Prostate gland (tissue), 2 donors: ENCODE data around the gene PLXDC1. TPM values are rescaled to one million over a fixed set of nuclear protein-coding genes. Genes with fewer than 3 reads are reported as not detected.
A peak's percentile ranks its signal among the peaks of the same experiment; 100 is the strongest.

Source experiments
- DNase-seq: peaks from one replicate; pipeline ENCODE4 v3.0.0-alpha.2; 2019; ENCODE audit warnings: low spot score
- H3K27ac ChIP-seq, 2 donors: fragments of 200-600 bp; sonication (generic); 2 replicates each; pipeline ENCODE4 v1.5.1; 2017 to 2019
- H3K27me3 ChIP-seq: fragments of 200-600 bp; sonication (generic); replicated peaks from 2 replicates; pipeline ENCODE4 v1.5.1; 2019; ENCODE audit not compliant: insufficient read depth
- H3K36me3 ChIP-seq, 2 donors: fragments of 200-600 bp; sonication (generic); 1 replicate in 1 of 2; 2 replicates in 1 of 2; pipeline versions ENCODE4 v1.5.1 to v1.8.1; 2017 to 2019
- H3K4me1 ChIP-seq: fragments of 200-600 bp; sonication (generic); replicated peaks from 2 replicates; pipeline ENCODE4 v1.5.1; 2019
- H3K4me3 ChIP-seq, 2 donors: fragments of 200-600 bp; sonication (generic); 2 replicates each; pipeline ENCODE4 v1.5.1; 2017 to 2019
- H3K9me3 ChIP-seq: fragments of 200-600 bp; sonication (generic); 2 replicates; pipeline ENCODE4 v1.5.1; 2017
- CTCF ChIP-seq, 4 experiments: fragments of 200-600 bp in 2 of 4; fragments of 450-650 bp in 2 of 4; sonication (generic) in 2 of 4; IDR thresholded peaks; 1 replicate in 3 of 4; 2 replicates in 1 of 4; pipeline ENCODE4 v1.5.1; 2016 to 2019; ENCODE audit warnings: antibody characterized with exemption in 4 of 4, mild to moderate bottlenecking in 2 of 4, moderate library complexity in 2 of 4
- POLR2A ChIP-seq: fragments of 450-650 bp; IDR thresholded peaks from one replicate; pipeline ENCODE4 v1.6.1; 2016; ENCODE audit warnings: antibody characterized with exemption, mild to moderate bottlenecking
- POLR2AphosphoS5 ChIP-seq: sonication (generic); formaldehyde crosslinking; IDR thresholded peaks from one replicate; pipeline ENCODE4 v1.6.1; 2017; ENCODE audit warnings: antibody characterized with exemption
- WGBS: methylation state at CpG from one replicate; pipeline ENCODE4 v1.1.5; 2018; 5-methylcytosine and 5-hydroxymethylcytosine counted together
- intact Hi-C: fragments of 100-400 bp; cut with DNase I; formaldehyde crosslinking; loops from one replicate; pipeline ENCODE4 v1.14.2; 2022
- total RNA-seq, 2 donors: library from RNA; depleted of rRNA; stranded (reverse); fragments of >200 nt; gene quantifications; one replicate each; pipeline ENCODE4 v1.1.0, GENCODE V29; 2016

Gene PLXDC1
- total RNA-seq, 2 donors from 2014 or later, result 3.9 to 5.4 TPM

- H3K27ac ChIP-seq, result no peak overlapping the region
- no peak for DNase-seq
- TF ChIP-seq POLR2A, result no peak
- no peak for TF ChIP-seq POLR2AphosphoS5
- no peak for TF ChIP-seq CTCF (IDR thresholded peaks at IDR 0.05)
- intact Hi-C loops, result no loop called here
- H3K4me1 ChIP-seq, result no peaks in the 10 kb centered on the region
- H3K9me3 ChIP-seq, result no peaks in the 10 kb centered on the region
- no peaks in the 10 kb centered on the region for H3K36me3 ChIP-seq
- 93% methylated on average over 5 of the region's 5 CpGs for WGBS
- no peaks in the 10 kb centered on the region for H3K27me3 ChIP-seq
- no peak overlapping the region for H3K4me3 ChIP-seq
These were observed 31.6 kb upstream of the PLXDC1 start for GRCh38 chr17:39183045-39183444.

GRCh38 chr17:39181303-39181702 is 29.9 kb upstream of the PLXDC1 start:
- Histone ChIP-seq H3K27ac (no peak overlapping the region), H3K4me3 (no peak overlapping the region), H3K36me3 (no peaks in the 10 kb centered on the region), H3K9me3 (no peaks in the 10 kb centered on the region), H3K27me3 (no peaks in the 10 kb centered on the region), H3K4me1 (no peaks in the 10 kb centered on the region)
- TF ChIP-seq CTCF (IDR thresholded peaks at IDR 0.05), result no peak
- TF ChIP-seq POLR2A, result no peak
- TF ChIP-seq POLR2AphosphoS5, result no peak
- no peak for DNase-seq
- WGBS, result 84% methylated on average over 5 of the region's 5 CpGs
- intact Hi-C loops, result no loop called here

GRCh38 chr17:39178536-39178935 is 27.1 kb upstream of the PLXDC1 start:
- Histone ChIP-seq H3K4me1 (no peaks in the 10 kb centered on the region), H3K27me3 (no peaks in the 10 kb centered on the region), H3K4me3 (no peak overlapping the region), H3K9me3 (no peaks in the 10 kb centered on the region), H3K36me3 (no peaks in the 10 kb centered on the region), H3K27ac (no peak overlapping the region)
- intact Hi-C loops, result no loop called here
- DNase-seq, result peak; percentile 34
- WGBS, result 52% methylated on average over 4 of the region's 4 CpGs
- TF ChIP-seq CTCF (IDR thresholded peaks at IDR 0.05), result no peak
- TF ChIP-seq POLR2A, result no peak
- peak; percentile 34 for TF ChIP-seq POLR2AphosphoS5

GRCh38 chr17:39177256-39177655 is 25.8 kb upstream of the PLXDC1 start:
- H3K36me3 ChIP-seq, result no peaks in the 10 kb centered on the region
- H3K9me3 ChIP-seq, result no peaks in the 10 kb centered on the region
- H3K4me1 ChIP-seq, result no peaks in the 10 kb centered on the region
- no peaks in the 10 kb centered on the region for H3K27me3 ChIP-seq
- WGBS, result 85% methylated on average over 12 of the region's 12 CpGs
- intact Hi-C loops, result no loop called here
- no peak overlapping the region for H3K4me3 ChIP-seq
- H3K27ac ChIP-seq, result no peak overlapping the region
- no peak for DNase-seq
- TF ChIP-seq POLR2A, result no peak
- no peak for TF ChIP-seq CTCF (IDR thresholded peaks at IDR 0.05)
- TF ChIP-seq POLR2AphosphoS5, result no peak

- Histone ChIP-seq H3K36me3 (no peaks in the 10 kb centered on the region), H3K27me3 (no peaks in the 10 kb centered on the region), H3K9me3 (no peaks in the 10 kb centered on the region), H3K27ac (no peak overlapping the region), H3K4me3 (no peak overlapping the region), H3K4me1 (no peaks in the 10 kb centered on the region)
- DNase-seq, result no peak
- intact Hi-C loops, result no loop called here
- 70% methylated on average over 10 of the region's 10 CpGs for WGBS
- TF ChIP-seq POLR2A (no peak), CTCF (IDR thresholded peaks at IDR 0.05) (no peak), POLR2AphosphoS5 (no peak)
These were observed 24.3 kb upstream of the PLXDC1 start for GRCh38 chr17:39175695-39176093.
